Astrocyte of the cerebellum (primary cell): ENCODE measurements around the gene SIAE.
A peak's percentile ranks its signal among the peaks of the same experiment; 100 is the strongest.

ENCODE experiments used
- DNase-seq: peaks from one replicate; pipeline ENCODE4 v3.0.0-alpha.2; 2011; ENCODE audit warnings: low read depth
- H3K4me3 ChIP-seq: 2 replicates; pipeline ENCODE4 v1.5.1; 2011; ENCODE audit warnings: mild to moderate bottlenecking, low read depth, low read length, moderate library complexity
- CTCF ChIP-seq: IDR thresholded peaks from 2 replicates; pipeline ENCODE4 v1.5.1; 2012; ENCODE audit warnings: low read length, low read depth, moderate library complexity, mild to moderate bottlenecking; ENCODE audit errors: missing control alignments
- in situ Hi-C: cut with HindIII; loops from 2 replicates; pipeline ENCODE4 v1.10.0; 2017; ENCODE audit warnings: low sequenced_read_pairs

Gene SIAE

GRCh38 chr11:124673333-124674167, at the start of gene SIAE, which contains the start of gene SPA17:
SIAE (minus strand) TSS chr11:124673739; CDS start chr11:124673708, 31 bp downstream.
SPA17 (plus strand) TSS chr11:124673904; CDS start chr11:124675265, 1,361 bp downstream.
- no peak for TF ChIP-seq CTCF
- H3K4me3 ChIP-seq: peak within 1 kb of the TSS; percentile 73
- in situ Hi-C loops: no loop called here
- peak; percentile 93 for DNase-seq

GRCh38 chr11:124722176-124722575, 48.6 kb upstream of the SIAE start:
- no peak overlapping the region for H3K4me3 ChIP-seq
- no peak for TF ChIP-seq CTCF
- DNase-seq: no peak
- in situ Hi-C loops: no loop called here

GRCh38 chr11:124719534-124719933, 46.0 kb upstream of the SIAE start:
- DNase-seq: no peak
- TF ChIP-seq CTCF: no peak
- H3K4me3 ChIP-seq: no peak overlapping the region
- in situ Hi-C loops: no loop called here

- no peak for DNase-seq
- no peak overlapping the region for H3K4me3 ChIP-seq
- in situ Hi-C loops: no loop called here
- no peak for TF ChIP-seq CTCF
These were observed 45.3 kb upstream of the SIAE start for GRCh38 chr11:124718801-124719200.

GRCh38 chr11:124717786-124718651, 44.5 kb upstream of the SIAE start:
- in situ Hi-C loops: no loop called here
- peak overlapping the region; percentile 38 for H3K4me3 ChIP-seq
- TF ChIP-seq CTCF: no peak
- peak; percentile 20 for DNase-seq

- DNase-seq: no peak
- in situ Hi-C loops: no loop called here
- TF ChIP-seq CTCF: no peak
- peak overlapping the region; percentile 38 for H3K4me3 ChIP-seq
These were observed 43.9 kb upstream of the SIAE start for GRCh38 chr11:124717421-124717785.
